ENCODE measurements around the gene MYO6. TPM values are rescaled to one million over a fixed set of nuclear protein-coding genes. Genes with fewer than 3 reads are reported as not detected.
A peak's percentile ranks its signal among the peaks of the same experiment; 100 is the strongest.
"Not testable (repeated sequence)": the region's sequence is repeated elsewhere in the genome, so short reads cannot be mapped to it uniquely, and the experiment has no call there.

The MYO6 gene
- total RNA-seq (ENCODE audit: low replicate concordance): 10.5 and 16.4 TPM in 2 replicates

GRCh38 chr6:75748743-75749538 lies at the start of gene MYO6:
TSS of gene MYO6 (plus strand) at chr6:75749239. CDS start at chr6:75817548, 68,309 bp downstream.
- peak; percentile 56 for DNase-seq (ENCODE audit: low read depth)
- peak within 1 kb of the TSS; percentile 93 for H3K4me3 ChIP-seq (ENCODE audit: low read depth, low read length)

DNA sequence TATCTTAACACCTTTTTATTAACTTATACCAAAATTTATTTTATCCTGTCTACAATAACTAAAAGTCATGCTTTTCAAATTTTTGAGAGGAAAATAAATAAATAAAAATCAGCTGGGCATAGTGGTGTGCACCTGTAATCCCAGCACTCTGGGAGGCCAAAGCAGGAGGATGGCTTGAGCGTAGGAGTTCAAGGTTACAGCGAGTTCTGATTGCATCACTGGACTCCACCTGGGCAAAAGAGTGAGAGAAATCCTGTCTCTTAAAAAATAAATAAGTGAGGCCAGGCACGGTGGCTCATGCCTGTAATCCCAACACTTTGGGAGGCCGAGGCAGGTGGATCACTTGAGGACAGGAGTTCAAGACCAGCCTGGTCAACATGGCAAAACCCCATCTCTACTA lies 40.7 kb upstream of the MYO6 start:
- DNase-seq (ENCODE audit: low read depth); H3K4me3 ChIP-seq (ENCODE audit: low read depth, low read length): not testable (repeated sequence)

More at GRCh38 chr6:75748743-75749538, at the start of gene MYO6:
- TF ChIP-seq, protein P1, sequence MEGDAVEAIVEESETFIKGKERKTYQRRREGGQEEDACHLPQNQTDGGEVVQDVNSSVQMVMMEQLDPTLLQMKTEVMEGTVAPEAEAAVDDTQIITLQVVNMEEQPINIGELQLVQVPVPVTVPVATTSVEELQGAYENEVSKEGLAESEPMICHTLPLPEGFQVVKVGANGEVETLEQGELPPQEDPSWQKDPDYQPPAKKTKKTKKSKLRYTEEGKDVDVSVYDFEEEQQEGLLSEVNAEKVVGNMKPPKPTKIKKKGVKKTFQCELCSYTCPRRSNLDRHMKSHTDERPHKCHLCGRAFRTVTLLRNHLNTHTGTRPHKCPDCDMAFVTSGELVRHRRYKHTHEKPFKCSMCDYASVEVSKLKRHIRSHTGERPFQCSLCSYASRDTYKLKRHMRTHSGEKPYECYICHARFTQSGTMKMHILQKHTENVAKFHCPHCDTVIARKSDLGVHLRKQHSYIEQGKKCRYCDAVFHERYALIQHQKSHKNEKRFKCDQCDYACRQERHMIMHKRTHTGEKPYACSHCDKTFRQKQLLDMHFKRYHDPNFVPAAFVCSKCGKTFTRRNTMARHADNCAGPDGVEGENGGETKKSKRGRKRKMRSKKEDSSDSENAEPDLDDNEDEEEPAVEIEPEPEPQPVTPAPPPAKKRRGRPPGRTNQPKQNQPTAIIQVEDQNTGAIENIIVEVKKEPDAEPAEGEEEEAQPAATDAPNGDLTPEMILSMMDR (IDR thresholded peaks at IDR 0.05; ENCODE audit: insufficient read depth, low read length): no peak

DNA sequence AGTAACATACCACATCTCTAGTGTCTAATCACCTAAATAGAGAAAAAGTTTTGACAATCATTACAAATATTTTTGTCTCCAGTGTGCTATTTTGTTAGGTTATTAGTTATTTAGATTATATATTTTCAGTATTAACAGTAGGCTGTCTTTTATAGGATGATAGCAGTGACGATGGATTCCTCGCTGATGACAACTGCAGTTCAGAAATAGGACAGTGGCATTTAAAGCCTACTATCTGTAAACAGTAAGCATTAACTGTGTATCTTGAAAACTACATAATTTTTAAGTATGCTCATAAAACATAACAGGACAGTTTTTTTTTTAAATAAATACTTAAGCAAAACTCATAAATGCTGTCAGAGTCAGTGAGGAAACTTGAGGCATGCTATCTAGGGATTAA lies 37.9 kb upstream of the MYO6 start:
- TF ChIP-seq, protein P1 (IDR thresholded peaks at IDR 0.05; ENCODE audit: insufficient read depth, low read length): no peak
- no peak for DNase-seq (ENCODE audit: low read depth)
- no peak overlapping the region for H3K4me3 ChIP-seq (ENCODE audit: low read depth, low read length)

DNA sequence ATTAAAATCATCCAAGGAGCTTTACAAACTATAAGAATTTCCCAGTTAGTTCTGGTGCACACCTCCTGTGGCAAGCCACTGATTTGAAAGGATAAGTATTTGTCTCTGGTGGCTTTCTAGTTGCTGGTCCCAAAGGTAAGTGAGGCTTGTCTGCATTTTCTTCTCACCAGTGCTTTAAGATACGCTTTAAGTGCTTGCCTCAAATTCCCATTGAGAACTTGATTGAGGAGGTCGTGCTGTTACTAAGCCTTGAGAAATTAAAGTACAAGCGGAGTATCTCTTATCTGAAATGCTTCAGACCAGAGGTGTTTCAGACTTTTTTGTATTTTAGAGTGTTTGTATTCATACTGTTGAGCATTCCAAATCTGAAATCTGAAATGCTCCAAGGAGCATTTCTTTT lies 29.9 kb upstream of the MYO6 start:
- no peak for DNase-seq (ENCODE audit: low read depth)
- TF ChIP-seq, protein P1 (IDR thresholded peaks at IDR 0.05; ENCODE audit: insufficient read depth, low read length): no peak
- H3K4me3 ChIP-seq (ENCODE audit: low read depth, low read length): no peak overlapping the region

DNA sequence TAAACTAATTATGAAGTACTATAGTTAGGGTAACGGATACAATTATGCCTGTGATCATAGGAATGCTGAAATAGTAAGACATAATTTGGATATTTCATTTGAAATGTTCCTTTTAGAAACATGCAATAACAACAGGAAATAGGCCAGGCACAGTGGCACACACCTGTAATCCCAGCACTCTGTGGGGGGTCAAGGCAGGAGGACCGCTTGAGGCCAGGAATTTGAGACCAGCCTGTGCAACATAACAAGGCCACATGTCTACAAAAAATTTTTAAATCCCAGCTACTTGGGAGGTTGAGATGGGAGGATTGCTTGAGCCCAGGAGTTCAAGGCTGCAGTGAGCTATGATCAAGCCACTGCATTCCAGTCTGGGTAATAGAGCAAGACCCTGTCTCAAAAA lies 25.7 kb upstream of the MYO6 start:
- H3K4me3 ChIP-seq (ENCODE audit: low read depth, low read length): no peak overlapping the region
- TF ChIP-seq, protein P1 (IDR thresholded peaks at IDR 0.05; ENCODE audit: insufficient read depth, low read length): no peak
- DNase-seq (ENCODE audit: low read depth): no peak

GRCh38 chr6:75727206-75727605 lies 21.8 kb upstream of the MYO6 start:
- TF ChIP-seq, protein P1 (IDR thresholded peaks at IDR 0.05; ENCODE audit: insufficient read depth, low read length): no peak
- no peak overlapping the region for H3K4me3 ChIP-seq (ENCODE audit: low read depth, low read length)
- DNase-seq (ENCODE audit: low read depth): no peak

GRCh38 chr6:75731029-75731428 lies 18.0 kb upstream of the MYO6 start:
- not testable (repeated sequence) for H3K4me3 ChIP-seq (ENCODE audit: low read depth, low read length); DNase-seq (ENCODE audit: low read depth)

Measured in fibroblast of the aortic adventitia (primary cell).